Spinal cord (tissue), 10 donors: ENCODE data around the gene CTDP1. TPM values are rescaled to one million over a fixed set of nuclear protein-coding genes. Genes with fewer than 3 reads are reported as not detected.
"Not testable (repeated sequence)": the region's sequence is repeated elsewhere in the genome, so short reads cannot be mapped to it uniquely, and the experiment has no call there.

Source experiments
- DNase-seq, 6 donors: peaks; one replicate each; pipeline versions ENCODE4 v3.0.0 to v3.0.0-alpha.2; 2013 to 2015; ENCODE audit warnings: low spot score in 6 of 6, low read depth in 4 of 6
- H3K27ac ChIP-seq: one replicate; pipeline ENCODE4 v1.5.1; 2013; ENCODE audit warnings: low read depth, low read length, control low read depth
- H3K27me3 ChIP-seq: one replicate; pipeline ENCODE4 v1.6.1; 2013; ENCODE audit warnings: low read length; ENCODE audit not compliant: control insufficient read depth, insufficient read depth
- H3K36me3 ChIP-seq: one replicate; pipeline ENCODE4 v1.6.1; 2013; ENCODE audit warnings: low read length; ENCODE audit not compliant: control insufficient read depth, insufficient read depth
- H3K4me1 ChIP-seq: one replicate; pipeline ENCODE4 v1.6.1; 2013; ENCODE audit warnings: low read length; ENCODE audit not compliant: control insufficient read depth, insufficient read depth
- H3K4me3 ChIP-seq: one replicate; pipeline ENCODE4 v1.5.1; 2013; ENCODE audit warnings: low read depth, low read length, control low read depth
- H3K9me3 ChIP-seq: one replicate; pipeline ENCODE4 v1.6.1; 2013; ENCODE audit warnings: low read length; ENCODE audit not compliant: control insufficient read depth, insufficient read depth
- WGBS: methylation state at CpG from one replicate; pipeline ENCODE4 v1.1.5; 2013; ENCODE audit warnings: missing lambda C conversion rate; ENCODE audit not compliant: insufficient coverage; 5-methylcytosine and 5-hydroxymethylcytosine counted together
- polyA plus RNA-seq, 2 donors: library from polyadenylated mRNA; unstranded; fragments of 120-200 nt; gene quantifications; one replicate each; pipeline ENCODE4 v1.2.1, GENCODE V29; 2013; ENCODE audit not compliant: insufficient read length in 2 of 2
- total RNA-seq, 2 donors: library from RNA; depleted of rRNA in 1 of 2; stranded (reverse); fragments of 120-200 nt in 1 of 2; fragments of >200 nt in 1 of 2; gene quantifications; one replicate each; pipeline versions ENCODE4 v1.2.3 to v1.2.4, GENCODE V29; 2013 to 2014
- donor health status: healthy.

Gene CTDP1
- total and polyA plus RNA-seq, 4 donors, result 11.3 to 16.2 (median 14.4) TPM

- H3K9me3 ChIP-seq, result no peaks in the 10 kb centered on the region
- no peak overlapping the region for H3K4me3 ChIP-seq
- WGBS, result 97% methylated on average over 30 of the region's 30 CpGs
- no peaks in the 10 kb centered on the region for H3K27me3 ChIP-seq
- no peak for DNase-seq
- no peaks in the 10 kb centered on the region for H3K4me1 ChIP-seq
- no peak overlapping the region for H3K27ac ChIP-seq
- peaks cover 79% of the 10 kb centered on the region for H3K36me3 ChIP-seq
Measured at GRCh38 chr18:79718878-79719477, 39.4 kb downstream of the CTDP1 start.

GRCh38 chr18:79719478-79720358, 40.1 kb downstream of the CTDP1 start:
- not testable (repeated sequence) for H3K27me3 ChIP-seq, H3K4me1 ChIP-seq, H3K27ac ChIP-seq, H3K4me3 ChIP-seq, DNase-seq, H3K9me3 ChIP-seq
- 99% methylated on average over 12 of the region's 19 CpGs for WGBS
- peaks cover 74% of the 10 kb centered on the region for H3K36me3 ChIP-seq

GRCh38 chr18:79720359-79720733, 40.7 kb downstream of the CTDP1 start:
- H3K27ac ChIP-seq, result no peak overlapping the region
- H3K36me3 ChIP-seq, result peaks cover 68% of the 10 kb centered on the region
- H3K27me3 ChIP-seq, result no peaks in the 10 kb centered on the region
- DNase-seq, result no peak
- H3K9me3 ChIP-seq, result no peaks in the 10 kb centered on the region
- H3K4me3 ChIP-seq, result no peak overlapping the region
- H3K4me1 ChIP-seq, result no peaks in the 10 kb centered on the region
- WGBS, result 96% methylated on average over 14 of the region's 14 CpGs

GRCh38 chr18:79723036-79723435, 43.4 kb downstream of the CTDP1 start:
- no peak for DNase-seq
- Histone ChIP-seq H3K4me3 (no peak overlapping the region), H3K36me3 (peaks cover 56% of the 10 kb centered on the region), H3K4me1 (no peaks in the 10 kb centered on the region), H3K27me3 (no peaks in the 10 kb centered on the region), H3K27ac (no peak overlapping the region), H3K9me3 (no peaks in the 10 kb centered on the region)
- 96% methylated on average over 11 of the region's 13 CpGs for WGBS

GRCh38 chr18:79723628-79724027, 44.0 kb downstream of the CTDP1 start:
- Histone ChIP-seq H3K4me3 (no peak overlapping the region), H3K27me3 (no peaks in the 10 kb centered on the region), H3K4me1 (no peaks in the 10 kb centered on the region), H3K36me3 (peaks cover 52% of the 10 kb centered on the region), H3K27ac (no peak overlapping the region), H3K9me3 (no peaks in the 10 kb centered on the region)
- WGBS, result 91% methylated on average over 8 of the region's 11 CpGs
- no peak for DNase-seq

DNA sequence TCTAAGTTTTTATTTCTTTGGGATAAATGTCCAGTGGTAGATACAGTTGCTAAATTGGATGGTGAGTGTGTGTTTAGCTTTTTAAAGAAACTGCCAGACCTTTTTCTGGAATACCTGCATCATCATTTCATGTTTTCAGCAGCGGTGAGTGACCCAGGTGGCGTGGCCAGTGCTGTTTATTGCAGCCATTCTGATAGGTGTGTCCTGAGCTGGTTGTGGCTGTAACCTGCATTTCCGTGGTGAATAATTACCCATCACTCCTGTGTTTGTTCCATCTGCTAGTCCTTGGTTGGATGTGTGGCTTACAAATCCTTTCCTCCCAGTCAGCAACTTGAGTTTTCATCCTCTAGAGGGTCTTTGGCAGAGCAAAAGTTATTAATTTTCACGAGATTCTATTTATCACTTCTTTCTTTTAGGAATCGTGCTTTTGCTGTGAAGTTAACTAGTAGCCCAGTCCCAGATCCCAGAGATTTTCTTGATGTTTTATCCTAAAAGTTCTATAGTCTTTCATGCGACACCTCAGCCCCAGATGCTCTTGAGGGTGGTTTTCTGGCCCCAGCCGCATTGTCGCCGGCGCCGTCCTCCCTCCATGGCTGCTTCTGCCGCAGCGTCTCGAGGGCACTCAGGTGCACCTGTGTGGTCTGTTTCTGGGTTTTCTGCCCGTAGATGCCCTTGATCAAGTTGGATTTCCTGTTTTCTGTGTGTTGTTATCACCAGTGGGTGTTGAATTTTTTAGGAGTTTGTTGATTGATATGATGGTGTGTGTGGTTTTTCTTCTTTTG, 44.9 kb downstream of the CTDP1 start:
- WGBS, result 97% methylated on average over 6 of the region's 15 CpGs
- Histone ChIP-seq H3K27me3 (no peaks in the 10 kb centered on the region), H3K4me1 (no peaks in the 10 kb centered on the region), H3K36me3 (peaks cover 52% of the 10 kb centered on the region), H3K4me3 (no peak overlapping the region), H3K9me3 (no peaks in the 10 kb centered on the region), H3K27ac (no peak overlapping the region)
- no peak for DNase-seq

DNA sequence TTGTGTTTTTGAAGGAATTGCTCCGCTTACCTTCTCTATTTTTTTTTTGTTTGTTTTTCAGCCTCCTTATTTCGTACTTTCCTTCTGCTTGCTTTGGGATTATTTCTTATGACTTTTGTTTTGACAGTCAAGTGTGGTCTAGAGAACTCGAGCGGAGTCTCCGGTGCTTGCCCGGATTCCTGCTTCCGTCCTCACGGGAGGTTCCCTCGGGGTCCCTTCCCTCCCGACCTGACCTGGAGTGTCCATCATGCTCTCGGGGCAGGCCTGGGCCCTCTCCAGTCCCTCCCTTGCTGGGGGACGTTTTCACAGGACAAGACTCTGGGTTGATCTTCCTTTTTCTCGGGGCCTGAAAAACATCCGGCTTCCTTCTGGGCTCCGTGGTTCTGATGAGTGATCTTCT, 45.9 kb downstream of the CTDP1 start:
- Histone ChIP-seq H3K4me1 (no peaks in the 10 kb centered on the region), H3K27ac (no peak overlapping the region), H3K27me3 (no peaks in the 10 kb centered on the region), H3K9me3 (no peaks in the 10 kb centered on the region), H3K4me3 (no peak overlapping the region), H3K36me3 (peaks cover 61% of the 10 kb centered on the region)
- DNase-seq, result no peak
- WGBS, result 95% methylated on average over 13 of the region's 15 CpGs

GRCh38 chr18:79726721-79727120, 47.1 kb downstream of the CTDP1 start:
- no peak for DNase-seq
- Histone ChIP-seq H3K27ac (no peak overlapping the region), H3K9me3 (no peaks in the 10 kb centered on the region), H3K4me3 (no peak overlapping the region), H3K4me1 (no peaks in the 10 kb centered on the region), H3K36me3 (peaks cover 66% of the 10 kb centered on the region), H3K27me3 (no peaks in the 10 kb centered on the region)
- WGBS, result 96% methylated on average over 19 of the region's 20 CpGs

DNA sequence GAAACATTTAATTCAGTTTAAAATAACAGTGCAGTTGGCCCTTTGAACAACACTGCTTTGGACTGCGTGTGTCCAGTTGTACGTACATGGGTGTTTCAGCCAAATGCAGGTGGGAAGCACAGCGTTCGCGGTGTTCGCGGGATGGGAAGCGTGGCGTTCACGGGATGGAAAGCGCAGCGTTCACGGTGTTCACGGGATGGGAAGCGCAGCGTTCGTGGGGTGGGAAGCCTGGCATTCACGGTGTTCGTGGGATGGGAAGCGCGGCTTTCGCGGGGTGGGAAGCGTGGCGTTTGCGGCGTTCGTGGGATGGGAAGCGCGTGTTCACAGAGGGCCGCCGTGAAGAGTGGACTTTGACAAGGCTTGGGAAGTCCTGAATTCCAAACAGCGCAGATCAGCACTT, 47.6 kb downstream of the CTDP1 start:
- H3K4me3 ChIP-seq, result no peak overlapping the region
- H3K27me3 ChIP-seq, result no peaks in the 10 kb centered on the region
- no peak for DNase-seq
- H3K27ac ChIP-seq, result no peak overlapping the region
- peaks cover 67% of the 10 kb centered on the region for H3K36me3 ChIP-seq
- no peaks in the 10 kb centered on the region for H3K4me1 ChIP-seq
- no peaks in the 10 kb centered on the region for H3K9me3 ChIP-seq
- WGBS, result 98% methylated on average over 32 of the region's 33 CpGs
